GM10248 (cell line): ENCODE results near the gene EXOC3L4.
A peak's percentile ranks its signal among the peaks of the same experiment; 100 is the strongest.

Source experiments
- CTCF ChIA-PET: fragments of 300-600 bp; sonication (Branson Sonifier 250); formaldehyde crosslinking; extraction: SDS; loops from one replicate; lab custom pipeline; 2021; ENCODE audit warnings: antibody characterized with exemption; lab: Yijun Ruan, JAX
- POLR2A ChIA-PET: fragments of 350-650 bp; sonication (Branson Sonifier 250); formaldehyde crosslinking; extraction: SDS; loops from one replicate; lab custom pipeline; 2020; ENCODE audit warnings: antibody characterized with exemption; lab: Yijun Ruan, JAX
- DNase-seq: peaks from one replicate; pipeline ENCODE4 v3.0.0; 2012; ENCODE audit errors: extremely low spot score
- CTCF ChIP-seq: IDR thresholded peaks from 2 replicates; pipeline ENCODE4 v1.5.1; 2012; ENCODE audit warnings: mild to moderate bottlenecking, low read depth; ENCODE audit errors: extremely low read depth, missing control alignments, control extremely low read depth

The EXOC3L4 gene

GRCh38 chr14:103156651-103157378, 62.3 kb downstream of the EXOC3L4 start:
- ChIA-PET POLR2A (no interaction called here), CTCF (interaction anchor here (0.9 to 3.7 kb wide), 3 partner anchors 16 to 52 kb away, joined by 3 to 13 read pairs (median 4); no protein-coding TSS in a partner anchor)
- DNase-seq, result peak; percentile 13
- TF ChIP-seq CTCF, result no peak

- ChIA-PET POLR2A (no interaction called here), CTCF (interaction anchor here (1.2 to 3.7 kb wide), 2 partner anchors 20 to 53 kb away, joined by 3 to 13 read pairs; no protein-coding TSS in a partner anchor)
- DNase-seq, result no peak
- TF ChIP-seq CTCF, result no peak
These were observed 63.4 kb downstream of the EXOC3L4 start for GRCh38 chr14:103157969-103158368.

GRCh38 chr14:103158688-103159087, 64.2 kb downstream of the EXOC3L4 start:
- CTCF ChIA-PET, result interaction anchor here (3.7 kb wide), 1 partner anchor 53 kb away, joined by 13 read pairs; no protein-coding TSS in a partner anchor
- no peak for DNase-seq
- TF ChIP-seq CTCF, result no peak
- POLR2A ChIA-PET, result no interaction called here
